ENCODE results near the gene CAMK2G.

CAMK2G gene

GRCh38 chr10:73763343-73763742 lies 111.0 kb downstream of the CAMK2G start:
- no peak for DNase-seq

DNA sequence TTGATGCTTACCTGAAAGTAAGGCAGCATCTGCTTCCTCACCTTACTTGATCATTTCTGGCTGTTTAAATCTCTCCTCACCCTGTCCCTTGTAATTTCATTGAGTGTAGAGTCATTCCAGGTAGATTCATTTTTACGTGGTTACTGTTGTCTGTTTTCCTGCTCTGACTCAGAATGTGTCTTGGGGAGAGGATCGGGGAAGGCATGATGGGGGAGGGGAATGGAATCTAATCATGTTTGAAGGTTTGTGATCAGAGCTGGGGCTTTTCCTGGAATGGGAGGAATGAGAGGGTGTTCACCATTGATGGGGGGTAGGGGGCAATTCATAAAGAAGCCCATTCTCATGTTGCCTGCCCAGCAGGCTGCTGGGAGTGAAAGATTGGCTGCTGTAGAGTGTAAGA lies 111.4 kb downstream of the CAMK2G start:
- no peak for DNase-seq
